H9 (cell line): ENCODE measurements around the gene NDOR1. TPM values are rescaled to one million over a fixed set of nuclear protein-coding genes. Genes with fewer than 3 reads are reported as not detected.
A peak's percentile ranks its signal among the peaks of the same experiment; 100 is the strongest.

Experiments
- DNase-seq: peaks from one replicate; pipeline ENCODE4 v3.0.0-alpha.2; 2017
- H2AFZ ChIP-seq: one replicate; pipeline ENCODE4 v1.6.1; 2013; ENCODE audit warnings: mild to moderate bottlenecking, low read length, control low read depth, moderate library complexity
- H2AK5ac ChIP-seq: 2 replicates; pipeline ENCODE4 v1.6.1; 2013; ENCODE audit warnings: low read length, control low read depth, mixed read lengths; ENCODE audit not compliant: insufficient read length
- H2BK120ac ChIP-seq: one replicate; pipeline ENCODE4 v1.6.1; 2013; ENCODE audit warnings: low read depth, mild to moderate bottlenecking, low read length, control low read depth, inconsistent platforms; ENCODE audit not compliant: poor library complexity, severe bottlenecking
- H2BK12ac ChIP-seq: 2 replicates; pipeline ENCODE4 v1.6.1; 2013; ENCODE audit warnings: low read length, control low read depth, mixed read lengths, low read depth; ENCODE audit not compliant: insufficient read length
- H2BK15ac ChIP-seq: 2 replicates; pipeline ENCODE4 v1.6.1; 2013; ENCODE audit warnings: low read depth, low read length, control low read depth
- H2BK20ac ChIP-seq: one replicate; pipeline ENCODE4 v1.6.1; 2013; ENCODE audit warnings: low read depth, mild to moderate bottlenecking, low read length, control low read depth, inconsistent platforms; ENCODE audit not compliant: poor library complexity, severe bottlenecking
- H2BK5ac ChIP-seq: 2 replicates; pipeline ENCODE4 v1.6.1; 2013; ENCODE audit warnings: low read length, control low read depth, mixed read lengths; ENCODE audit not compliant: insufficient read length
- H3K14ac ChIP-seq: 2 replicates; pipeline ENCODE4 v1.6.1; 2013; ENCODE audit warnings: low read length, control low read depth; ENCODE audit not compliant: insufficient read depth
- H3K18ac ChIP-seq: 2 replicates; pipeline ENCODE4 v1.6.1; 2013; ENCODE audit warnings: low read depth, mild to moderate bottlenecking, mixed read lengths, low read length, control low read depth; ENCODE audit not compliant: insufficient read length
- H3K23ac ChIP-seq: 2 replicates; pipeline ENCODE4 v1.6.1; 2013; ENCODE audit warnings: low read length, control low read depth, mixed read lengths, low read depth; ENCODE audit not compliant: insufficient read length
- H3K23me2 ChIP-seq: 2 replicates; pipeline ENCODE4 v1.6.1; 2013; ENCODE audit warnings: low read depth, mild to moderate bottlenecking, mixed read lengths, low read length, control low read depth; ENCODE audit not compliant: insufficient read length, poor library complexity, severe bottlenecking
- H3K27ac ChIP-seq: 2 replicates; pipeline ENCODE4 v1.5.1; 2013; ENCODE audit warnings: low read length, control low read depth, mixed read lengths, low read depth; ENCODE audit not compliant: insufficient read length
- H3K27me3 ChIP-seq: 2 replicates; pipeline ENCODE4 v1.6.1; 2013; ENCODE audit warnings: low read length, control low read depth, inconsistent platforms; ENCODE audit not compliant: insufficient read depth
- H3K4ac ChIP-seq: 2 replicates; pipeline ENCODE4 v1.6.1; 2013; ENCODE audit warnings: low read depth, mild to moderate bottlenecking, control low read depth, inconsistent platforms, low read length, moderate library complexity
- H3K4me1 ChIP-seq: 2 replicates; pipeline ENCODE4 v1.6.1; 2013; ENCODE audit warnings: low read length, control low read depth, inconsistent platforms; ENCODE audit not compliant: insufficient read depth
- H3K4me2 ChIP-seq: 2 replicates; pipeline ENCODE4 v1.6.1; 2013; ENCODE audit warnings: low read length, control low read depth, mixed read lengths; ENCODE audit not compliant: insufficient read length, insufficient read depth
- H3K56ac ChIP-seq: 2 replicates; pipeline ENCODE4 v1.6.1; 2013; ENCODE audit warnings: low read depth, mild to moderate bottlenecking, mixed read lengths, low read length, control low read depth; ENCODE audit not compliant: insufficient read length
- H3K79me1 ChIP-seq: 2 replicates; pipeline ENCODE4 v1.6.1; 2013; ENCODE audit warnings: low read depth, mild to moderate bottlenecking, moderate library complexity, low read length, control low read depth, inconsistent platforms; ENCODE audit not compliant: insufficient read depth, poor library complexity, severe bottlenecking
- H3K79me2 ChIP-seq: 2 replicates; pipeline ENCODE4 v1.6.1; 2013; ENCODE audit warnings: low read length, control low read depth, inconsistent platforms; ENCODE audit not compliant: insufficient read depth
- H3K9ac ChIP-seq: 2 replicates; pipeline ENCODE4 v1.6.1; 2013; ENCODE audit warnings: low read length, control low read depth, mixed read lengths; ENCODE audit not compliant: insufficient read length; ENCODE audit errors: extremely low read depth
- H3K9me3 ChIP-seq: one replicate; pipeline ENCODE4 v1.6.1; 2013; ENCODE audit warnings: low read depth, low read length, inconsistent platforms; ENCODE audit not compliant: control insufficient read depth
- H3T11ph ChIP-seq: one replicate; pipeline ENCODE4 v1.6.1; 2013; ENCODE audit warnings: mild to moderate bottlenecking, low read length, control low read depth, inconsistent platforms
- H4K20me1 ChIP-seq: one replicate; pipeline ENCODE4 v1.6.1; 2013; ENCODE audit not compliant: control insufficient read depth, insufficient read length, insufficient read depth
- H4K5ac ChIP-seq: 2 replicates; pipeline ENCODE4 v1.6.1; 2013; ENCODE audit warnings: low read depth, mild to moderate bottlenecking, mixed read lengths, low read length, control low read depth; ENCODE audit not compliant: insufficient read length
- H4K8ac ChIP-seq: replicated peaks from 2 replicates; pipeline ENCODE4 v1.6.1; 2013; ENCODE audit warnings: low read length, control low read depth, mixed read lengths, low read depth; ENCODE audit not compliant: insufficient read length
- H4K91ac ChIP-seq: 2 replicates; pipeline ENCODE4 v1.6.1; 2013; ENCODE audit warnings: low read depth, mild to moderate bottlenecking, moderate library complexity, mixed read lengths, low read length, control low read depth; ENCODE audit not compliant: insufficient read length
- H3K27ac Mint-ChIP-seq, 3 experiments: 2 replicates in 2 of 3; 3 replicates in 1 of 3; pipeline ENCODE4 v1.8.0; 2020 to 2021; ENCODE audit warnings: mixed read lengths in 3 of 3, mild to moderate bottlenecking in 1 of 3, moderate library complexity in 1 of 3
- H3K27me3 Mint-ChIP-seq: 2 replicates; pipeline ENCODE4 v1.8.0; 2021; ENCODE audit warnings: low read depth, mild to moderate bottlenecking, moderate library complexity, mixed read lengths
- H3K36me3 Mint-ChIP-seq, 3 experiments: 2 replicates in 2 of 3; 3 replicates in 1 of 3; pipeline ENCODE4 v1.8.0; 2020 to 2021; ENCODE audit warnings: low read depth in 3 of 3, mixed read lengths in 3 of 3; ENCODE audit not compliant: insufficient read depth in 1 of 3
- H3K4me1 Mint-ChIP-seq, 2 experiments: 2 replicates each; pipeline ENCODE4 v1.8.0; 2020; ENCODE audit warnings: mixed read lengths in 2 of 2
- H3K4me3 Mint-ChIP-seq, 2 experiments: 2 replicates in 1 of 2; 3 replicates in 1 of 2; pipeline ENCODE4 v1.8.0; 2020 to 2021; ENCODE audit warnings: mild to moderate bottlenecking in 2 of 2, mixed read lengths in 2 of 2, moderate library complexity in 1 of 2
- H3K9me3 Mint-ChIP-seq, 2 experiments: 2 replicates in 1 of 2; 3 replicates in 1 of 2; pipeline ENCODE4 v1.8.0; 2020; ENCODE audit warnings: mild to moderate bottlenecking in 2 of 2, mixed read lengths in 2 of 2, moderate library complexity in 1 of 2
- CTCF ChIP-seq: fragments of 200-600 bp; sonication (generic); conservative IDR thresholded peaks from 3 replicates; pipeline ENCODE4 v1.8.0; 2021; ENCODE audit warnings: antibody characterized with exemption, mild to moderate bottlenecking
- WGBS: extraction: QIAGEN DNeasy Blood & Tissue Kit; methylation state at CpG from one replicate; pipeline ENCODE4 v1.1.7; 2013; ENCODE audit warnings: missing lambda C conversion rate, low lambda C conversion rate, mixed read lengths; ENCODE audit not compliant: insufficient read length; ENCODE audit errors: extremely low coverage; 5-methylcytosine and 5-hydroxymethylcytosine counted together
- total RNA-seq: library from RNA; stranded (reverse); gene quantifications from 2 replicates; pipeline ENCODE4 v1.2.1, GENCODE V29; 2021

The NDOR1 gene
- total RNA-seq, 1 experiment from 2014 or later: 44.1 TPM

DNA sequence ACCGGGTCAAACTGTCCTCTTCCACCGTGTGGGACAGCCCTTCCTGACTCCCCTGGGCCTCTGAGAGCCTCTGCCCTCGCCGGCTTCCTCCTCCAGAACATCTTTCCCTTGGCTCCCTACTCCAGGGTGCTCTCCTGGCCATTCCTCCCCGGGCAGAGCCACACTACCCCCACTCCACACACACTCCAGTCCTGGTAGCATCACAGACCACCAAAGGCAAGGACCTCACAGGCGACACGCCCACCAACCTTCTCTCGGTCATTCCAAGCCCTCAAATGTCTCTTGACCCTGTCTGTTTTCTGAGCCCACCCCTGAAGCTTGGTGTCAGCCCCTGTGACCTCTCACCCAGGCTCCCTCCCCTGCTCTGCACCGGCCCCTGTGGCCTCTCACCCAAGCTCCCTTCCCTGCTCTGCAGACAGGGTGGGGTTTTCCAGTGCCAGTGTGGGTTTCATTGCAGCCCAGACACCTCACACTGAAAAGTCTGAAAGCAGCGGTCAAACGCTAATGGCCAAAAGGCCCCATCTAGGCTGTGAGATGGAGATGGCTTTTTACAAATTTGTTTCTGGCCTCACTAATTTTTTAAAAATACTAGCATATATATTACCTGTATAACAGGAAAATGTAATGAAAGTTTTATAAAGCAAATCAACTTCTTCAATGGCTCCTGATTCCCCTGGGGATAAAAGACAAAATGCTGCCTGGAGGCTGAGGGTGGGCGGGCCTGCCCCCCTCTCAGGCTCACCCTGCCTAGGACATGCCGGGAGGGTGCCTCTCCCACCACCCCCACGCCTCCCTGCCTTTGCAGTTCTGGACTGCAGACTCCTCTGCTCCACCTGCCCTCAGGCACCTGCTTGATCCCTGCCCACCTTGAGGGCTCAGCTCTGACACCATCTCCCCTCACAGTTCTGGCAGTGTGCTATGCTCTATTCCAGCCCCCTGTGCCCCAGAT, 46.1 kb upstream of the NDOR1 start:
- Mint-ChIP-seq H3K4me1 (peaks cover 0 to 11% of the 10 kb centered on the region in 2 experiments; a peak in 2 of 4 replicates), H3K36me3 (no peaks in the 10 kb centered on the region), H3K27me3 (peaks cover 90% of the 10 kb centered on the region), H3K27ac (no peak overlapping the region), H3K4me3 (peak overlapping the region in 1 of 2 experiments; percentile 36; a peak in 2 of 5 replicates), H3K9me3 (no peaks in the 10 kb centered on the region; a peak in 1 of 5 replicates)
- H3K4ac ChIP-seq: no peak overlapping the region
- no peaks in the 10 kb centered on the region for H3K79me2 ChIP-seq
- no peak overlapping the region for H2BK12ac ChIP-seq
- H3K27ac ChIP-seq: no peak overlapping the region
- H3K14ac ChIP-seq: no peak overlapping the region
- no peaks in the 10 kb centered on the region for H3K79me1 ChIP-seq
- H3K27me3 ChIP-seq: peaks cover 33% of the 10 kb centered on the region; the same call in 1 of the 2 replicates
- no peak overlapping the region for H3T11ph ChIP-seq
- no peak overlapping the region for H4K5ac ChIP-seq
- no peak overlapping the region for H3K23ac ChIP-seq
- H2BK5ac ChIP-seq: no peak overlapping the region
- DNase-seq: no peak
- no peak overlapping the region for H2BK20ac ChIP-seq
- H3K18ac ChIP-seq: no peak overlapping the region
- no peak overlapping the region for H3K4me2 ChIP-seq
- no peak overlapping the region for H2AFZ ChIP-seq
- no peak overlapping the region for H2BK120ac ChIP-seq
- H2AK5ac ChIP-seq: no peak overlapping the region
- H4K20me1 ChIP-seq: peaks cover 2% of the 10 kb centered on the region
- H4K91ac ChIP-seq: no peak overlapping the region
- H4K8ac ChIP-seq: no peak overlapping the region
- no peaks in the 10 kb centered on the region for H3K9me3 ChIP-seq
- H3K56ac ChIP-seq: no peak overlapping the region
- no peak overlapping the region for H2BK15ac ChIP-seq
- H3K23me2 ChIP-seq: peaks cover 21% of the 10 kb centered on the region
- WGBS: no CpG with 5 or more reads among the region's 14 CpGs
- no peak for TF ChIP-seq CTCF
- H3K9ac ChIP-seq: no peak overlapping the region
- H3K4me1 ChIP-seq: no peaks in the 10 kb centered on the region
